HepG2 (cell line): ENCODE measurements around the gene RPP25L. TPM values are rescaled to one million over a fixed set of nuclear protein-coding genes. Genes with fewer than 3 reads are reported as not detected.

Source experiments
- ATAC-seq: fragments of 200-7000 bp; cut with Tn5 transposase; 3 replicates; pipeline ENCODE4 v1.9.1; 2020; ENCODE audit warnings: mild to moderate bottlenecking, moderate library complexity
- BruUV-seq: library from RNA; stranded (reverse); fragments of 400-500 nt; replicated peaks from 2 replicates; lab custom pipeline; 2021; lab: Mats Ljungman, UMichigan
- CTCF ChIA-PET: fragments of 300-600 bp; formaldehyde crosslinking; extraction: SDS; loops from one replicate; lab custom pipeline; 2021; ENCODE audit warnings: low total read pairs, inconsistent platforms, low intra/inter-chr PET ratio; lab: Yijun Ruan, JAX
- POLR2A ChIA-PET: fragments of 350-600 bp; sonication (Branson Sonifier 250); formaldehyde crosslinking; loops from one replicate; lab custom pipeline; 2020; ENCODE audit warnings: antibody characterized with exemption, inconsistent platforms; lab: Yijun Ruan, JAX
- DNase-seq: peaks from one replicate; pipeline ENCODE4 v3.0.0-alpha.2; 2015; ENCODE audit warnings: low spot score
- FAIRE-seq: peaks from 3 replicates; lab custom pipeline; 2011; peaks lifted over from hg19 to GRCh38; lab: Jason Lieb, UNC
- H2AFZ ChIP-seq: one replicate; pipeline ENCODE4 v1.6.1; 2011; ENCODE audit warnings: low read length, inconsistent platforms
- H3K27ac ChIP-seq: fragments of 300-600 bp; 3 replicates; pipeline ENCODE4 v1.8.0; 2011; ENCODE audit warnings: mixed run types, mild to moderate bottlenecking, mixed read lengths, low read length, inconsistent platforms; ENCODE audit not compliant: insufficient read depth; ENCODE audit errors: extremely low read length
- H3K27me3 ChIP-seq, 2 experiments: fragments of 200-600 bp in 1 of 2; 2 replicates in 1 of 2; 3 replicates in 1 of 2; pipeline versions ENCODE4 v1.6.0 to v1.8.0; 2011; ENCODE audit warnings: low read length in 2 of 2, mild to moderate bottlenecking in 2 of 2, moderate library complexity in 2 of 2, inconsistent platforms in 1 of 2; ENCODE audit not compliant: insufficient read depth in 2 of 2, control insufficient read depth in 1 of 2
- H3K36me3 ChIP-seq, 2 experiments: fragments of 200-600 bp in 1 of 2; replicated peaks in 1 of 2; 2 replicates in 1 of 2; 3 replicates in 1 of 2; pipeline versions ENCODE4 v1.5.1 to v1.8.0; 2011; ENCODE audit warnings: low read length in 2 of 2, inconsistent platforms in 1 of 2; ENCODE audit not compliant: insufficient read depth in 2 of 2, control insufficient read depth in 1 of 2
- H3K4me1 ChIP-seq: 2 replicates; pipeline ENCODE4 v1.5.1; 2012; ENCODE audit warnings: low read length, inconsistent platforms; ENCODE audit not compliant: insufficient read depth
- H3K4me2 ChIP-seq: 2 replicates; pipeline ENCODE4 v1.6.0; 2011; ENCODE audit warnings: low read depth, low read length, inconsistent platforms
- H3K4me3 ChIP-seq, 3 experiments: fragments of 200-600 bp in 1 of 3; sonication (generic), shearing (Covaris generic) in 1 of 3; replicated peaks in 1 of 3; 2 replicates each; pipeline ENCODE4 v1.5.1; 2011 to 2016; ENCODE audit warnings: low read length in 3 of 3, inconsistent platforms in 2 of 3, low read depth in 2 of 3, mild to moderate bottlenecking in 2 of 3, control low read depth in 1 of 3, mixed read lengths in 1 of 3; ENCODE audit not compliant: insufficient read depth in 1 of 3
- H3K79me2 ChIP-seq: one replicate; pipeline ENCODE4 v1.6.1; 2011; ENCODE audit warnings: low read length, inconsistent platforms; ENCODE audit not compliant: insufficient read depth
- H3K9ac ChIP-seq: 2 replicates; pipeline ENCODE4 v1.6.0; 2011; ENCODE audit warnings: mild to moderate bottlenecking, low read depth, low read length, inconsistent platforms; ENCODE audit not compliant: insufficient read depth
- H3K9me3 ChIP-seq: 2 replicates; pipeline ENCODE4 v1.5.1; 2012; ENCODE audit warnings: mild to moderate bottlenecking, low read length
- H4K20me1 ChIP-seq: 2 replicates; pipeline ENCODE4 v1.6.0; 2011; ENCODE audit warnings: inconsistent platforms, mild to moderate bottlenecking, low read length, moderate library complexity; ENCODE audit not compliant: insufficient read depth
- SAP130 ChIP-seq: IDR thresholded peaks from 2 replicates; pipeline ENCODE4 v1.6.1; 2016; ENCODE audit warnings: low read depth
- WIZ ChIP-seq: sonication (generic); formaldehyde crosslinking; IDR thresholded peaks from 2 replicates; pipeline ENCODE4 v1.5.1; 2020; ENCODE audit warnings: mild to moderate bottlenecking, missing genetic modification reagents
- ZBTB33 ChIP-seq: sonication (generic); formaldehyde crosslinking; IDR thresholded peaks from 2 replicates; pipeline ENCODE4 v1.4.0; 2020; ENCODE audit warnings: missing genetic modification reagents
- ZNF563 ChIP-seq: sonication (generic); formaldehyde crosslinking; IDR thresholded peaks from 2 replicates; pipeline ENCODE4 v1.8.0; 2022; ENCODE audit warnings: mild to moderate bottlenecking, moderate library complexity, missing genetic modification reagents
- ZNF761 ChIP-seq: sonication (generic); formaldehyde crosslinking; conservative IDR thresholded peaks from 2 replicates; pipeline ENCODE4 v1.4.0; 2020; ENCODE audit warnings: mild to moderate bottlenecking, missing genetic modification reagents
- WGBS: methylation state at CpG from one replicate; pipeline ENCODE4 v1.1.6; 2017; ENCODE audit warnings: low lambda C conversion rate; 5-methylcytosine and 5-hydroxymethylcytosine counted together
- in situ Hi-C: cut with HindIII; loops from 2 replicates; pipeline ENCODE4 v1.10.0; 2017; ENCODE audit warnings: low pct_unique_long_range_greater_than_20kb; ENCODE audit not compliant: extremely low pct_ligation_motif_present
- intact Hi-C: fragments of 100-400 bp; cut with micrococcal nuclease; formaldehyde crosslinking; loops from one replicate; pipeline ENCODE4 v1.10.0; 2022; ENCODE audit not compliant: unreplicated experiment
- polyA plus RNA-seq, 8 experiments: library from polyadenylated mRNA; depleted of rRNA in 3 of 8; stranded (reverse) in 7 of 8; unstranded in 1 of 8; fragments of >200 nt; fragmentation: Illumina TruSeq in 4 of 8; extraction: Trizol in 4 of 8; gene quantifications; 2 replicates each; pipeline versions ENCODE4 v1.2.1 to v1.2.3, GENCODE V29; 2011 to 2016; ENCODE audit warnings: low read depth in 4 of 8, missing spikeins in 1 of 8, mixed read lengths in 1 of 8; ENCODE audit not compliant: insufficient read depth in 1 of 8
- total RNA-seq, 5 experiments: library from RNA; depleted of rRNA; stranded (reverse); fragments of >200 nt; fragmentation: Illumina TruSeq; extraction: Trizol; gene quantifications; 2 replicates each; pipeline ENCODE4 v1.2.3, GENCODE V29; 2016; ENCODE audit warnings: low read depth in 1 of 5
- TF ChIP-seq, protein P1 (sequence below): sonication (generic); formaldehyde crosslinking; IDR thresholded peaks from 2 replicates; pipeline ENCODE4 v1.5.1; 2020; ENCODE audit warnings: mild to moderate bottlenecking, moderate library complexity, missing genetic modification reagents
- TF ChIP-seq, protein P2 (sequence below): IDR thresholded peaks from 2 replicates; pipeline ENCODE4 v1.6.1; 2016

Gene RPP25L
- total and polyA plus RNA-seq, 2 of the 13 experiments (the other 11 are each of a cell fraction or from before 2014, with no cell fraction given): 24.5 to 27.3 TPM

DNA sequence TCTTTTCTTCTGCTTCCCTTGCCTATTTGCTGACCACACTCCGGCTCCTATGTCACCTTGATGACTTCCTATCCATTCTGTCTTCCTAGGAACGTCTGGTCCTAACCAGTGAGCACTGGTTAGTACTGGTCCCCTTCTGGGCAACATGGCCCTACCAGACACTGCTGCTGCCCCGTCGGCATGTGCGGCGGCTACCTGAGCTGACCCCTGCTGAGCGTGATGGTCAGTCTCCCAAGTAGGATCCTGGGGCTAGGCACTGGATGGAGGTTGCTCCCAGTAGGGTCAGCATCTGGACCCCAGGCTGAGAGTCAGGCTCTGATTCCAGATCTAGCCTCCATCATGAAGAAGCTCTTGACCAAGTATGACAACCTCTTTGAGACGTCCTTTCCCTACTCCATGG is 36.8 kb upstream of the RPP25L start (continued):
- TF ChIP-seq WIZ (CRISPR knock-in tag) (no peak), ZNF761 (no peak), ZBTB33 (CRISPR knock-in tag) (no peak)
- TF ChIP-seq, protein P1, sequence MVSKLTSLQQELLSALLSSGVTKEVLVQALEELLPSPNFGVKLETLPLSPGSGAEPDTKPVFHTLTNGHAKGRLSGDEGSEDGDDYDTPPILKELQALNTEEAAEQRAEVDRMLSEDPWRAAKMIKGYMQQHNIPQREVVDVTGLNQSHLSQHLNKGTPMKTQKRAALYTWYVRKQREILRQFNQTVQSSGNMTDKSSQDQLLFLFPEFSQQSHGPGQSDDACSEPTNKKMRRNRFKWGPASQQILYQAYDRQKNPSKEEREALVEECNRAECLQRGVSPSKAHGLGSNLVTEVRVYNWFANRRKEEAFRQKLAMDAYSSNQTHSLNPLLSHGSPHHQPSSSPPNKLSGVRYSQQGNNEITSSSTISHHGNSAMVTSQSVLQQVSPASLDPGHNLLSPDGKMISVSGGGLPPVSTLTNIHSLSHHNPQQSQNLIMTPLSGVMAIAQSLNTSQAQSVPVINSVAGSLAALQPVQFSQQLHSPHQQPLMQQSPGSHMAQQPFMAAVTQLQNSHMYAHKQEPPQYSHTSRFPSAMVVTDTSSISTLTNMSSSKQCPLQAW (CRISPR knock-in tag): no peak
- TF ChIP-seq, all 625 proteins: peak for 0

GRCh38 chr9:34647651-34648050 is 35.8 kb upstream of the RPP25L start:
- H2AFZ ChIP-seq: no peak overlapping the region
- peak overlapping the region; percentile 86 for H3K4me2 ChIP-seq
- ChIA-PET POLR2A (interaction anchor here (1.0 to 4.1 kb wide), 3 partner anchors 10 to 28 kb away, joined by 3 to 40 read pairs (median 10); partner anchors contain the start of genes CCL27, DCTN3 and SIGMAR1), CTCF (interaction anchor here (1.7 to 2.7 kb wide), 2 partner anchors 14 to 17 kb away, joined by 9 to 12 read pairs; no protein-coding TSS in a partner anchor)
- no peaks in the 10 kb centered on the region; a peak in 1 of 5 replicates for H3K27me3 ChIP-seq
- BruUV-seq: no TSS peak
- peak overlapping the region; percentile 89 for H3K9ac ChIP-seq
- H3K27ac ChIP-seq: peak overlapping the region; percentile 95
- H3K4me3 ChIP-seq: peak overlapping the region; percentile 75 to 88 (median 78)
- 18% methylated on average over 10 of the region's 10 CpGs for WGBS
- in situ Hi-C loops: no loop called here
- H3K4me1 ChIP-seq: peaks cover 77% of the 10 kb centered on the region
- no peaks in the 10 kb centered on the region for H4K20me1 ChIP-seq
- intact Hi-C loops: no loop called here
- no peak for FAIRE-seq
- peaks cover 8 to 18% of the 10 kb centered on the region in 2 experiments for H3K36me3 ChIP-seq
- H3K9me3 ChIP-seq: no peaks in the 10 kb centered on the region
- H3K79me2 ChIP-seq: peaks cover 16% of the 10 kb centered on the region
- TF ChIP-seq, protein P2, sequence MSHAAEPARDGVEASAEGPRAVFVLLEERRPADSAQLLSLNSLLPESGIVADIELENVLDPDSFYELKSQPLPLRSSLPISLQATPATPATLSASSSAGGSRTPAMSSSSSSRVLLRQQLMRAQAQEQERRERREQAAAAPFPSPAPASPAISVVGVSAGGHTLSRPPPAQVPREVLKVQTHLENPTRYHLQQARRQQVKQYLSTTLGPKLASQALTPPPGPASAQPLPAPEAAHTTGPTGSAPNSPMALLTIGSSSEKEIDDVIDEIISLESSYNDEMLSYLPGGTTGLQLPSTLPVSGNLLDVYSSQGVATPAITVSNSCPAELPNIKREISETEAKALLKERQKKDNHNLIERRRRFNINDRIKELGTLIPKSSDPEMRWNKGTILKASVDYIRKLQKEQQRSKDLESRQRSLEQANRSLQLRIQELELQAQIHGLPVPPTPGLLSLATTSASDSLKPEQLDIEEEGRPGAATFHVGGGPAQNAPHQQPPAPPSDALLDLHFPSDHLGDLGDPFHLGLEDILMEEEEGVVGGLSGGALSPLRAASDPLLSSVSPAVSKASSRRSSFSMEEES: 0 out of 2 replicates have a peak, but pooled peaks have one; percentile 15
- TF ChIP-seq ZNF563: no peak
- TF ChIP-seq SAP130 (CRISPR knock-in tag): peak; percentile 47; the same call in 1 of the 2 replicates
- no peak for ATAC-seq
- no peak for DNase-seq
